H1 (cell line): ENCODE data around the gene NT5M. TPM values are rescaled to one million over a fixed set of nuclear protein-coding genes. Genes with fewer than 3 reads are reported as not detected.

Experiments
- CTCF ChIA-PET: fragments of 300-600 bp; sonication (Branson Sonifier 250); formaldehyde crosslinking; loops from one replicate; lab custom pipeline; 2021; ENCODE audit not compliant: partially characterized antibody; lab: Charles Lee
- POLR2A ChIA-PET: fragments of 300-600 bp; sonication (Branson Sonifier 250); formaldehyde crosslinking; loops from one replicate; lab custom pipeline; 2021; ENCODE audit warnings: inconsistent platforms; ENCODE audit not compliant: partially characterized antibody; lab: Charles Lee
- DNase-seq, 2 experiments: peaks; one replicate each; pipeline versions ENCODE4 v3.0.0 to v3.0.0-alpha.2; 2010 to 2022; ENCODE audit warnings: low spot score in 2 of 2, low read depth in 1 of 2, mixed read lengths in 1 of 2
- FAIRE-seq: peaks from 2 replicates; lab custom pipeline; 2011; peaks lifted over from hg19 to GRCh38; lab: Jason Lieb, UNC
- H2AFZ ChIP-seq: 2 replicates; pipeline ENCODE4 v1.8.1; 2012; ENCODE audit warnings: low read length, inconsistent platforms
- H2AK5ac ChIP-seq: 2 replicates; pipeline ENCODE4 v1.6.1; 2013; ENCODE audit warnings: low read depth, low read length
- H2BK120ac ChIP-seq: replicated peaks from 2 replicates; pipeline ENCODE3; 2013; ENCODE audit warnings: low read depth, low read length, inconsistent platforms
- H2BK12ac ChIP-seq: 2 replicates; pipeline ENCODE4 v1.6.1; 2013; ENCODE audit warnings: low read depth, low read length
- H2BK15ac ChIP-seq: 2 replicates; pipeline ENCODE4 v1.6.1; 2013; ENCODE audit warnings: low read length
- H2BK20ac ChIP-seq: 2 replicates; pipeline ENCODE4 v1.6.1; 2013; ENCODE audit warnings: low read length
- H2BK5ac ChIP-seq: 2 replicates; pipeline ENCODE4 v1.6.1; 2013; ENCODE audit warnings: low read depth, low read length
- H3K14ac ChIP-seq: 2 replicates; pipeline ENCODE4 v1.6.1; 2013; ENCODE audit warnings: inconsistent platforms; ENCODE audit not compliant: insufficient read length
- H3K18ac ChIP-seq: 2 replicates; pipeline ENCODE4 v1.6.1; 2013; ENCODE audit warnings: low read length; ENCODE audit errors: extremely low read depth
- H3K23ac ChIP-seq: 2 replicates; pipeline ENCODE4 v1.6.1; 2013; ENCODE audit warnings: inconsistent platforms; ENCODE audit not compliant: insufficient read length
- H3K23me2 ChIP-seq: 2 replicates; pipeline ENCODE4 v1.6.1; 2013; ENCODE audit warnings: low read depth, low read length
- H3K27ac ChIP-seq: 2 replicates; pipeline ENCODE4 v1.6.1; 2011; ENCODE audit warnings: low read depth, low read length, inconsistent platforms
- H3K27me3 ChIP-seq, 4 experiments: replicated peaks in 1 of 4; 1 replicate in 1 of 4; 2 replicates in 3 of 4; pipeline versions ENCODE4 v1.6.1 to v1.8.1; 2011 to 2013; ENCODE audit warnings: low read length in 3 of 4, mild to moderate bottlenecking in 3 of 4, inconsistent platforms in 2 of 4, mixed read lengths in 2 of 4, moderate library complexity in 1 of 4; ENCODE audit not compliant: control insufficient read depth in 3 of 4, insufficient read depth in 3 of 4; ENCODE audit errors: extremely low read depth in 1 of 4
- H3K36me3 ChIP-seq, 4 experiments: 2 replicates each; pipeline versions ENCODE4 v1.6.1 to v1.8.1; 2011 to 2013; ENCODE audit warnings: mild to moderate bottlenecking in 4 of 4, low read length in 3 of 4, moderate library complexity in 2 of 4, control low read depth in 1 of 4, inconsistent platforms in 1 of 4; ENCODE audit not compliant: insufficient read depth in 4 of 4, control insufficient read depth in 2 of 4
- H3K4ac ChIP-seq: replicated peaks from 2 replicates; pipeline ENCODE3; 2013; ENCODE audit warnings: low read length, low read depth, mixed read lengths, inconsistent platforms; ENCODE audit not compliant: insufficient read length
- H3K4me1 ChIP-seq, 4 experiments: replicated peaks in 1 of 4; 1 replicate in 1 of 4; 2 replicates in 3 of 4; pipeline versions ENCODE4 v1.6.1 to v1.8.1; 2011 to 2013; ENCODE audit warnings: low read length in 3 of 4, inconsistent platforms in 2 of 4, mixed read lengths in 1 of 4; ENCODE audit not compliant: insufficient read depth in 4 of 4, control insufficient read depth in 3 of 4
- H3K4me2 ChIP-seq, 2 experiments: 2 replicates each; pipeline versions ENCODE4 v1.6.1 to v1.8.1; 2011 to 2013; ENCODE audit warnings: low read depth in 2 of 2, low read length in 2 of 2, control low read depth in 1 of 2, inconsistent platforms in 1 of 2, mild to moderate bottlenecking in 1 of 2; ENCODE audit not compliant: insufficient read depth in 1 of 2
- H3K4me3 ChIP-seq, 4 experiments: fragments of 200-600, 300-600 bp in 1 of 4; sonication (generic), shearing (Covaris generic), sonication (Bioruptor Twin) in 1 of 4; 2 replicates each; pipeline versions ENCODE4 v1.5.1 to v1.8.1; 2011 to 2016; ENCODE audit warnings: low read length in 4 of 4, low read depth in 3 of 4, control low read depth in 2 of 4, inconsistent platforms in 2 of 4, mild to moderate bottlenecking in 2 of 4, mixed read lengths in 1 of 4, moderate library complexity in 1 of 4; ENCODE audit not compliant: insufficient read depth in 2 of 4; ENCODE audit errors: extremely low read depth in 1 of 4
- H3K56ac ChIP-seq: replicated peaks from 2 replicates; pipeline ENCODE3; 2013; ENCODE audit warnings: low read depth, mild to moderate bottlenecking, mixed read lengths, low read length, inconsistent platforms; ENCODE audit not compliant: insufficient read length
- H3K79me1 ChIP-seq: 2 replicates; pipeline ENCODE4 v1.6.1; 2013; ENCODE audit warnings: low read depth, low read length, control low read depth
- H3K79me2 ChIP-seq, 2 experiments: 2 replicates each; pipeline versions ENCODE4 v1.6.1 to v1.8.1; 2012 to 2013; ENCODE audit warnings: low read length in 2 of 2, mild to moderate bottlenecking in 2 of 2, inconsistent platforms in 1 of 2; ENCODE audit not compliant: insufficient read depth in 2 of 2, control insufficient read depth in 1 of 2
- H3K9ac ChIP-seq, 4 experiments: replicated peaks in 1 of 4; 1 replicate in 1 of 4; 2 replicates in 3 of 4; pipeline versions ENCODE4 v1.6.1 to v1.8.1; 2011 to 2013; ENCODE audit warnings: low read depth in 3 of 4, low read length in 3 of 4, control low read depth in 2 of 4, mild to moderate bottlenecking in 2 of 4, moderate library complexity in 2 of 4, inconsistent platforms in 1 of 4; ENCODE audit errors: extremely low read depth in 1 of 4
- H3K9me3 ChIP-seq, 2 experiments: 2 replicates each; pipeline versions ENCODE4 v1.6.1 to v1.8.1; 2012 to 2013; ENCODE audit warnings: mild to moderate bottlenecking in 2 of 2, moderate library complexity in 2 of 2, control low read depth in 1 of 2, inconsistent platforms in 1 of 2, low read depth in 1 of 2, low read length in 1 of 2, mixed read lengths in 1 of 2; ENCODE audit not compliant: insufficient read depth in 2 of 2
- H4K20me1 ChIP-seq, 2 experiments: replicated peaks in 1 of 2; 2 replicates each; pipeline versions ENCODE3 to v1.8.1; 2011 to 2013; ENCODE audit warnings: inconsistent platforms in 2 of 2, low read length in 2 of 2, mild to moderate bottlenecking in 1 of 2; ENCODE audit not compliant: insufficient read depth in 2 of 2, control insufficient read depth in 1 of 2
- H4K5ac ChIP-seq: 2 replicates; pipeline ENCODE4 v1.6.1; 2013; ENCODE audit warnings: low read length, low read depth, mixed read lengths, inconsistent platforms; ENCODE audit not compliant: insufficient read length
- H4K8ac ChIP-seq: 2 replicates; pipeline ENCODE4 v1.8.0; 2013; ENCODE audit warnings: mild to moderate bottlenecking, moderate library complexity, low read length, inconsistent platforms; ENCODE audit not compliant: insufficient read depth; ENCODE audit errors: extremely low read depth
- H4K91ac ChIP-seq: replicated peaks from 2 replicates; pipeline ENCODE3; 2013; ENCODE audit warnings: low read length, mixed read lengths, inconsistent platforms; ENCODE audit not compliant: insufficient read length
- CTCF ChIP-seq, 3 experiments: IDR thresholded peaks; 1 replicate in 2 of 3; 2 replicates in 1 of 3; pipeline versions ENCODE4 v1.5.1 to v1.6.1; 2011; ENCODE audit warnings: low read length in 3 of 3, mild to moderate bottlenecking in 3 of 3, inconsistent platforms in 2 of 3, low read depth in 1 of 3, moderate library complexity in 1 of 3; ENCODE audit not compliant: insufficient read depth in 1 of 3; ENCODE audit errors: control extremely low read depth in 1 of 3
- GTF2F1 ChIP-seq: IDR thresholded peaks from 2 replicates; pipeline ENCODE4 v1.6.1; 2012; ENCODE audit warnings: low read depth, low read length, improper control_type of control experiment, borderline replicate concordance
- NRF1 ChIP-seq: IDR thresholded peaks from 2 replicates; pipeline ENCODE4 v1.6.1; 2011; ENCODE audit warnings: mild to moderate bottlenecking, low read depth, low read length, improper control_type of control experiment
- POLR2AphosphoS5 ChIP-seq: IDR thresholded peaks from 2 replicates; pipeline ENCODE4 v1.6.1; 2011; ENCODE audit warnings: low read depth, low read length
- RFX5 ChIP-seq: IDR thresholded peaks from 2 replicates; pipeline ENCODE4 v1.6.1; 2011; ENCODE audit warnings: low read depth, low read length, improper control_type of control experiment, borderline replicate concordance
- SIRT6 ChIP-seq: IDR thresholded peaks from one replicate; pipeline ENCODE4 v1.7.1; 2012; ENCODE audit warnings: low read length, inconsistent platforms
- SP4 ChIP-seq: IDR thresholded peaks from 2 replicates; pipeline ENCODE4 v1.6.1; 2012; ENCODE audit warnings: low read length, inconsistent platforms
- TAF7 ChIP-seq: optimal IDR thresholded peaks from 2 replicates; pipeline ENCODE3; 2011; ENCODE audit warnings: low read depth, mild to moderate bottlenecking, inconsistent platforms, low read length, moderate library complexity, borderline replicate concordance
- YY1 ChIP-seq: IDR thresholded peaks from 2 replicates; pipeline ENCODE4 v1.6.1; 2011; ENCODE audit warnings: low read depth, mild to moderate bottlenecking, low read length
- ZNF274 ChIP-seq: IDR thresholded peaks from 2 replicates; pipeline ENCODE4 v1.7.0; 2012; ENCODE audit warnings: low read length, borderline replicate concordance; ENCODE audit errors: extremely low read depth
- WGBS, 2 experiments: shearing (Covaris generic) in 1 of 2; methylation state at CpG; one replicate each; pipeline versions ENCODE4 v1.1.6 to v1.1.7; 2013 to 2015; ENCODE audit warnings: low lambda C conversion rate in 2 of 2, mixed read lengths in 2 of 2, inconsistent platforms in 1 of 2, low coverage in 1 of 2, missing lambda C conversion rate in 1 of 2; ENCODE audit not compliant: insufficient replicate concordance in 2 of 2, insufficient coverage in 1 of 2, insufficient read length in 1 of 2; ENCODE audit errors: extremely low coverage in 1 of 2, missing lambda C conversion rate in 1 of 2; 5-methylcytosine and 5-hydroxymethylcytosine counted together
- polyA plus RNA-seq, 7 experiments: library from polyadenylated mRNA; depleted of rRNA in 3 of 7; stranded (reverse) in 5 of 7; unstranded in 2 of 7; fragments of >200 nt in 5 of 7; fragments of 200-250 nt in 2 of 7; gene quantifications; 1 replicate in 5 of 7; 2 replicates in 1 of 7; 4 replicates in 1 of 7; pipeline versions ENCODE4 v1.2.1 to v1.2.3, GENCODE V29; 2011 to 2013; ENCODE audit warnings: missing spikeins in 2 of 7, mixed read lengths in 2 of 7
- total RNA-seq: library from RNA; stranded (reverse); fragmentation: NEBNext Ultra II Directional; extraction: Animal tissue kit (Norgen Biotek cat#: 25700); gene quantifications from 2 replicates; pipeline ENCODE4 v1.2.1, GENCODE V29; 2021

NT5M gene
- total and polyA plus RNA-seq, 2 of the 8 experiments (the other 6 are each of a cell fraction or from before 2014, with no cell fraction given) = 7.6 to 18.2 TPM

DNA sequence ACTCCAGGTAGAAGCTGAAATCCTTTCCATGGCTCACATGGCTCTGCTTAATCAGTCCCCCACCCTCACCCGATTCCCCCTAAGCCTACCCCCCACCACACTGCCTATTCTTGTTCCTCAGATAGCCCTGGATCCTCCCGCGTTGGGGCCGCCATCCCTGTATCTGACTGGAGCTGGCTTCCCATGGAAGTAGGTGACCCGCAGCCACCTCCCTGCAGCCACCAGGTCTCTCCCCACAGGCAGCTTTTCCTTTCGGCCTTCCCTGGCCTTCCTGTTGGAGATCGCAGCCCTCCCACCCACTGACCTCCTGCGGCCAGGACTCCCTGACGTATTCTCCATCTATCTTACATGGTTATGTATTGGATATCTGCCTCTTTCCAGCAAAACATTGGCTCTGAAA is 91.3 kb downstream of the NT5M start:
- no peak overlapping the region for H3K14ac ChIP-seq
- no peaks in the 10 kb centered on the region for H3K9me3 ChIP-seq
- no peaks in the 10 kb centered on the region; the same call in 1 of the 2 replicates for H3K23me2 ChIP-seq
- no peak overlapping the region for H2AK5ac ChIP-seq
- no peak overlapping the region for H2BK20ac ChIP-seq
- H3K9ac ChIP-seq = no peak overlapping the region
- H3K4me2 ChIP-seq = no peak overlapping the region
- no peak overlapping the region for H3K27ac ChIP-seq
- no peak overlapping the region for H4K8ac ChIP-seq
- WGBS, 2 experiments = 93% methylated on average over 9 of the region's 9 CpGs; no CpG with 5 or more reads in 1 of the 2 experiments
- no peak overlapping the region for H2BK120ac ChIP-seq
- no peak overlapping the region for H4K91ac ChIP-seq
- no peak overlapping the region for H3K56ac ChIP-seq
- no peaks in the 10 kb centered on the region for H3K79me1 ChIP-seq
- H3K27me3 ChIP-seq = no peaks in the 10 kb centered on the region; a peak in 1 of 7 replicates
- H2BK5ac ChIP-seq = no peak overlapping the region
- no peak for TF ChIP-seq POLR2AphosphoS5
- no peak for TF ChIP-seq TAF7
- no peak for TF ChIP-seq YY1
- TF ChIP-seq CTCF (IDR thresholded peaks at IDR 0.05; ENCODE audit: control extremely low read depth in 1 of 3, insufficient read depth in 1 of 3, low read depth in 1 of 3, low read length in 3 of 3) = no peak
- TF ChIP-seq NRF1 = no peak
- no peak for TF ChIP-seq GTF2F1
- TF ChIP-seq SIRT6 = no peak
- TF ChIP-seq ZNF274 = no peak
- TF ChIP-seq SP4 = no peak
- no peak for TF ChIP-seq RFX5
- TF ChIP-seq, all 59 proteins: peak for 0
- H3K18ac ChIP-seq = no peak overlapping the region
- no peak overlapping the region for H3K23ac ChIP-seq
- H3K36me3 ChIP-seq = no peaks in the 10 kb centered on the region
- no peaks in the 10 kb centered on the region for H3K4me1 ChIP-seq
- H2BK12ac ChIP-seq = no peak overlapping the region
- FAIRE-seq (no peak), DNase-seq (no peak)
- no peaks in the 10 kb centered on the region for H4K20me1 ChIP-seq
- H3K4ac ChIP-seq = no peak overlapping the region
- H4K5ac ChIP-seq = no peak overlapping the region
- no peaks in the 10 kb centered on the region for H3K79me2 ChIP-seq
- CTCF ChIA-PET = interaction anchor here (0.8 to 3.5 kb wide), 7 partner anchors 8 to 242 kb away, joined by 3 to 15 read pairs (median 3); no protein-coding TSS in a partner anchor
- H2BK15ac ChIP-seq = no peak overlapping the region
- no peak overlapping the region for H3K4me3 ChIP-seq
- no peak overlapping the region for H2AFZ ChIP-seq
- POLR2A ChIA-PET = interaction anchor here (1.6 kb wide), 1 partner anchor 19 kb away, joined by 3 read pairs; no protein-coding TSS in a partner anchor
